HG02588 (cell line): ENCODE data around the gene PLCXD1.
"Not testable (repeated sequence)": the region's sequence is repeated elsewhere in the genome, so short reads cannot be mapped to it uniquely, and the experiment has no call there.

ENCODE experiments used
- ATAC-seq: cut with Tn5 transposase; IDR thresholded peaks from one replicate; pipeline ENCODE4 v1.9.1; 2021; ENCODE audit warnings: mild to moderate bottlenecking, moderate library complexity; ENCODE audit not compliant: unreplicated experiment

Gene PLCXD1

DNA sequence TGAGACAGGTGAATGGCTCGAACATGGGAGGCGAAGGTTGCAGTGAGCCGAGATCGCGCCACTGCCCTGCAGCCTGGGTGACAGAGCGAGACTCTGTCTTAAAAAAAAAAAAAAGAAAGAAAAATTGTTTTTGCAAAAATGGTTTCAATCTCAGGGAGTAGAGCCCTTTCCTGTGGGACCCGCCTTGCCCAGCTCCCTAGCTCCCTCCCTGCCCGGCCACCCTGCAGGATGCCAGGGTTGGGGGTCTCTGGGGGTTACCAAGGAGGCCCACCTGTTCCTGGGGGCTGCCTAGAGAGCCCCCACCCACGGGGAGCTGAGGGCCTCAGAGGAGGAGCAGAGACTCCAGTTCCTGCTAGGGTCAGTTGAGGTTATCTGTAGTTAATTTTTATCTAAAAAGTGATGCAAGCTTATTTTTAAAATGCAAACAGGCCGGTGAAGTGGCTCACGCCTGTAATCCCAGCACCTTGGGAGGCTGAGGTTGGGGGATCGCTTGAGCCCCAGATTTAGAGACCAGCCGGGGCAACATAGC lies 18.7 kb upstream of the PLCXD1 start:
- peak; percentile 70 for ATAC-seq

DNA sequence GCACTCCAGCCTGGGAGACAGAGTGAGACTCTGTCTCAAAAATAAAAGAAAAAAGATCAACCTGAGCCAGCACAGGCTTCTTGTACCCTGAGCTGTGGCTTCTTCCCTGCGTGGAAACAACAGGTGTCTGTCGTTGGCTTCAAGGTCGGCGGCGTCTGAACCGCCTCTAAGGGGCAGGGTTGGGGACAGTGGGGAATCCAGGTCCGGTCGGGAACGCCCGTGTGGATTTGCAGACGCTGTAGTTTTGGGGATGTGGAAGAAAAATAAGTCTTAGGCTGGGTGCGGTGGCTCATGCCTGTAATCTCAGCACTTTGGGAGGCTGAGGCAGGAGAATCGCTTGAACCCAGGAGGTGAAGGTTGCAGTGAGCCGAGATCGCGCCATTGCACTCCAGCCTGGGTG lies 17.2 kb upstream of the PLCXD1 start:
- not testable (repeated sequence) for ATAC-seq

DNA sequence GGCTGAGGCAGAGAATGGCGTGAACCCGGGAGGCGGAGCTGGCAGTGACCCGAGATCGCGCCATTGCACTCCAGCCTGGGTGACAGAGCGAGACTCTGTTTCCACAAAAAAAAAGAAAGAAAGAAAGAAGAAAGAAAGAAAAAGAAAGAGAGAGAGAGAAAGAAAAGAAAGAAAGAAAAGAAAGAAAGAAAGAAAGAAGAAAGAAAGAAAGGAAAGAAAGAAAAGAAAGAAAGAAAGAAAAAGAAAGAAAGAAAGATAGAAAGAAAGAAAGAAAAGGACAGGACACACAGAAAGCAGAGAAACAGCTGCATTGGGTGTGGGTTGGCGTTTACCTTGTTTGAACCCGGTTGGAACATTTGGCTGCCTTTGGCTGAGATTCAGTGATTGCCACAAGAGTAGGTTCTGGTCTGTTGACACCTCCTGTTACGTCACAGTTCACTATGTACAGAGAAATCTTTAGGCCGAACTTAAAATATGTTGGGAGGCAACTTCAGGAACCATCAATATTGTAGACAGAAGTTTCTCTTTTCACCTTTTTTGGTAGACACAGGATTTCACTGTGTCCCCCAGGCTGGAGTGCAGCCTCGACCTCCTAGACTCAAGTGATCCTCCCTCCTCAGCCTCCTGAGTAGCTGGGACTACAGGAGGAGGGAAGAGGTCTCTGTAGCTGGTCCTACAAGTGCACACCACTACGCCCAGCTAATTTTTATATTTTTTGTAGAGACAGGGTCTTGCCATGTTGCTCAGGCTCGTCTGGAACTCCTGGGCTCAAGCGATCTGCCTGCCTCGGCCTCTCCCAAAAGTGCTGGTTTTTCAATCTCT lies 16.3 kb upstream of the PLCXD1 start:
- ATAC-seq = no peak

DNA sequence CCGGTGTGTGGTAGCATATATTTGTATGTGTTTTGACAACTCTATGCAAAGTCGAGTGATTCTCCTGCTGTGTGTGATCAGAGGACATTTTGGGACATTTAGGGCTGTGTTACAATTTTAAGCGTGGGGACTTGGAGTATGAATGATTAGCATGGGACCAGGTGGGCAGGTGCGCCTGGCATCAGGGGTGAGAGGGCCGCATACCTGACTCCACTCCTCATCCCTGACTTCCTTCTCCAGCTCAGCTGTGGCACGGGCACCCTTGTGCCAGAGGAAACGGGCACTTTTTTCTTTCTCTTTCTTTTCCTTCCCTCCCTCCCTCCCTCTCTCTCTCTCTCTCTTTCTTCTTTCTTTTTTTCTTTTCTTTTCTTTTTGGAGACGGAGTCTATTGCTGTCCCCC lies 15.7 kb upstream of the PLCXD1 start:
- no peak for ATAC-seq

DNA sequence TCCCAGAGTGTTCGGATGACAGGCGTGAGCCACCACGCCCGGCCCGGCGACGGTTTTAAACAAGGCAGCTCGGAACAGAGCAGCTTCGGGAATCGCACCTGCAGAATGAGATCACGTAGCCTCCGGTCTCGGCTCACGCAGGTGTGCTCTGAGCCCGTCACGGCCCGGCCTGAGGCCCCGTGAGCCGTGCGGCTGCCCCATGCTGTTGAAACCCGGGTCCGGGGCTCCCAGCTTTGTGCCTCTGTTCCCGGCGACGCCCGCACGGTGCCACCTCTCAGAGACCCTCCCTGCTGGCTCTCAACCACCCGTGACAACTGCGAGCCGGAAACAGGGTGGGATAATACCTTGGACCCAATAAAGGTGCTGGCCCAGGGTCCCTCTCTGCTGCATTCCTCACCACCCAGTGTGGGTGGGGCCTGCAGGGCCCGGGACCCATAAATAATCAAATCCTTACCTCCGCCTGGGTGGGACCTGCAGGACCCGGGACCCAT lies 13.4 kb upstream of the PLCXD1 start:
- ATAC-seq = no peak

DNA sequence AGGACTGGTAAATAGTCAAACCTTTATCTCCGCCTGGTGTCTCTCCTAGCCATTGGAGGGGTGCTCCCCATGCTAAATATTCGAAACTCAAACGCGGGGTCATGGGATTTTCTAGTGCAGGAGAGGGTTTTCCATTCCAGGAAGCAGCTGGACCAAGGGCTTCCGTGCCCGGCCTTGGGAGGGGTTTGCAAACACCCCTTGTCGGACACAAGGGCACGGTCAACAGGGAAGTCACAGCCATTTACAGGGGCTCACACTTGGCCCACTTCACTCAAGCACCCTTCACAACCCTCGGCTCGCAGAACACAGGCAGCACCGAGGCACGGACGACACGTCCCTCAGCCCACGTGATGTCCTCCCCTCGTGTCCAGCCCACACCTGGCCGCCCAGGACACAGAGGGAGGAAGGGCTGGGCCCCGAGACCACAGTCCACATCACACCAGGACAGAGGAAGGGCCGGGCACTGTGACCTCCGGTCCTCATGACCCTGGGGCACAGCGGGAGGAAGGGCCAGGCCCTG lies 10.3 kb upstream of the PLCXD1 start:
- ATAC-seq = no peak

DNA sequence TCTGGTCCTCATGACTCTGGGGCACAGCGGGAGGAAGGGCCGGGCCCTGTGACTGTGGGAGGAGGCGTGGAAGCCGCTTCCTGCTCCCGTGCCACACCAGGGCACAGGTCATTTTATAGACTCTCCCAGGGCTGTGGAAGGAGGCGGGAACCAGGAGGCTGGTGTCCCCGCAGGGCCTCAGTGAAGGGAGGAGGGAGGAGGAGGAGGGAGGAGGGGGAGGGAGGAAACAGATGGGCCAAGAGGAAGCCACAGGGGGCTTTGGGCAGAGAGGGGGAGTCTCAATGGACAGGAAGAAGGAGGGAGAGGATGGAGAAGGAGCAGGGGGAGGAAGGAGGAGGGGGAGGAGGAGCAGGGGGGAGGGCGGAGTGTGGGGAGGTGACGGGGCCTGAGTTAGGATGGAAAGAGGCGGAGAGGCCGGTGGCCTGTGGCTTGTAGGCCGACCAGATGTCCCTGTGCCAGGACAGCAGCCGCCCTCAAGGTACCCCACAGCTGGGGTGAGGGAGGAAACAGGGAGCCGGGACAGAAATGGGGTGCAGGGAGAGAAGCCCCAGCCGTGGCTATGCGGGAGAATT lies 6.2 kb upstream of the PLCXD1 start:
- ATAC-seq = no peak

DNA sequence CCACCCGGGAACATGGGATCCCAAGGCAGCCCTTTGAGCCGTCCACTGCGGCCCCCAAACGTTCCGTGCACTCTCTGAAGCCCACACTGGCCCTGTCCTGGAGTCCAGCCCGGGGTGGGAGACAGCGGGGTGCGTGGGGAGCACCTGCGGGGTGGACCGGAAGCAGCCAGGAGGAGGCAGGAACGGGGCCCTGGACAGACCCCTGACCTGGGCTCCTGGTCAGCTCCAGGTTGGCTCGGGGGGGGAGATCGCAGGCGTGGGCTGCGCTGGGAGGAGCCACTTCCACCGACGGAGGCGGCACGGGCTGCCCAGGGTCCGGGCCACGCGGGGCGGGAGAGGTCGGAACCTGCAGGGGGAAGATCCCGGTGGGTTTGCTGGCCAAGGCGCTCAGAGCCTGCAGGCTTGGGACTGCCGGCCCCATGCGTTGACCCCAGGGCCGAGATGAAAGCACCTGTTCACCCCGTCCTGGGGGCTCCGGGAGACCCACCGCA lies 5.7 kb upstream of the PLCXD1 start:
- ATAC-seq = peak; percentile 4

DNA sequence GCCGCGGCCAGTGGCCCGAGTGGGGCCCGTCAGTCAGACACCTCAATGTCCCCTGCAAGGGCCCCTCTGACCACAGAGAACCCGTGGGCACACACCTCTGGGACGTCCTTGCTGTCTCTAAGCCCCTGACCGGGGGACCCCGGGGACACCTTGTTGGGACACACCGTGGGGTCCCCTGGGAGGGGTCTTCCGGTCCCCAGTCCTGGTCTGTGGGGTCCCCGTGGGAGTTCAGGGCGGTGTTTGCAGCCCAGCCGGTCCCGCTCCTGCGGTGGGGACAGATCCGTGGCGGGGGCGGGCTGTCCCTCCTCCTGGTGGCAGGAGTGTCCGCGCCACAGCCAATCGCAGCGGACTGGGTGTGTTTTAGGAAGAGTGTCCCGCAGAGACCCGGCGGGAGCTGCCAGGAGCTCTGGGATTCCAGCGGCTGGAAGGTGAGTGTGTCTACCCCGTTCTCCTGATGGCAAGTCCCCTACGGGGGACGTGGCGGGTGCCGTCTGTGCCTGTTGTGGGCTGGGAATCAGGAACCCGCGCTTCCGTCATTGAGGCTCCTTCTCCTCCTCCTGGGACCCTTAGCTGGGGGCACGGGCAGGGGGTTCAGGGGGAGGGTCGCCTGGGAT lies 5.1 kb upstream of the PLCXD1 start:
- peak; percentile 87 for ATAC-seq

DNA sequence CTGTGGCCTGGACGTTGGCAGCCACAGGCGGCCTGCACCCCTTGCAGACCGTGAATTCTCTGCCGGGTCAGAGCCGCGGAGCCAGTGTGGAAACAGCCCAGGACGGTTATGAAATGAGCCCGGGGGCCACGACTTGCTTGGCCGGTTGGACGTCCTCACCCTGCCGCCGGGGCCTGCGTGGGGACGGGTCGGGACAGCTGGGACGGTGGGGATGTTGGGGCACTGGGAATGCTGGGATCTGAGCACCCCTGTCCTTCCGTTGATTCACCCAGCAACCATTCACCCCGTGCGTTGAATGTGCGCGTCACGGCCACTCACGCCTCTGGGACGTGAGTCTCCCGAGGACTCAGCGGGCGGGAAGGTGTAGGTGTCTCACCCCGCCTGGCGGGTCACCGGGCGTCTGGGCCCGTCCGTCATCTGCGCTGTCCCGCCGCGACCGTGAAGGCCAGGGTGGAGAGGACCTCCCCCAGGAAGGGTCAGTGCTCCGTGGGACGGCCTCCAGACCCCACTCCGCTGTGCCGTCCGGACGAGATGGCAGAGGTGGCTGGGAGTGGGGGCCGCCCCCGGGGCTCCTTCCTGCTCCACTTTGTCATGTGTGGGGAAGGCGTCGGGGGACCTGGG lies 4.5 kb upstream of the PLCXD1 start:
- peak; percentile 28 for ATAC-seq

DNA sequence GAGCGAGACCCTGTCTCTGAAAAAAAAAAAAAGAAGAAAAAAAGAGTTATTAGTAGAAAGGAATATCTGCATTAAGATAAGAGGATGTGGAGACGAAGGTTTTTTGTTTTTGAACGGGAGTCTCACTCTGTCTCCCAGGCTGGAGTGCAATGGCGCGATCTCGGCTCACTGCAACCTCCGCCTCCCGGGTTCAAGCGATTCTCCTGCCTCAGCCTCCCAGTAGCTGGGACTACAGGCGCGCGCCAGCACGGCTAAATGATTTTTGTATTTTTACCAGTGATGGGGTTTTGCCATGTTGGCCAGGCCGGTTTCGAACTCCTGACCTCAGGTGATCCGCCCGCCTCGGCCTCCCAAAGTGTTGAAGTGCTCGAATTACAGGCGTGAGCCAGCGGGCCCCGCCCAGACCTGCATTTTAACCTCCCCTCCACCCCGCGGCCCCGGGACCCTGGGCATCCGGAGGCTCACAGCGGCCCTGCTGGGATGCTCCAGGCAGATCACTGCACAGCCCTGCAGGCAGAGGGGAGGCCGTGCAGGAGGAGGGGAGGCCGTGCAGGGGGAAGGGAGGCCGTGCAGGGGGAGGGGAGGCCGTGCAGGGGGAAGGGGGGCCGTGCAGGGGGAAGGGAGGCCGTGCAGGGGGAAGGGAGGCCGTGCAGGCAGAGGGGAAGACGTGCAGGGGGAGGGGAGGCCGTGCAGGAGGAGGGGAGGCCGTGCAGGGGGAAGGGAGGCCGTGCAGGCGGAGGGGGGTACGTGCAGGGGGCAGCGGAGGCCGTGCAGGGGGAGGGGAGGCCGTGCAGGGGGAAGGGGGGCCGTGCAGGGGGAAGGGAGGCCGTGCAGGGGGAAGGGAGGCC lies 1.2 kb upstream of the PLCXD1 start:
- ATAC-seq = not testable (repeated sequence)

DNA sequence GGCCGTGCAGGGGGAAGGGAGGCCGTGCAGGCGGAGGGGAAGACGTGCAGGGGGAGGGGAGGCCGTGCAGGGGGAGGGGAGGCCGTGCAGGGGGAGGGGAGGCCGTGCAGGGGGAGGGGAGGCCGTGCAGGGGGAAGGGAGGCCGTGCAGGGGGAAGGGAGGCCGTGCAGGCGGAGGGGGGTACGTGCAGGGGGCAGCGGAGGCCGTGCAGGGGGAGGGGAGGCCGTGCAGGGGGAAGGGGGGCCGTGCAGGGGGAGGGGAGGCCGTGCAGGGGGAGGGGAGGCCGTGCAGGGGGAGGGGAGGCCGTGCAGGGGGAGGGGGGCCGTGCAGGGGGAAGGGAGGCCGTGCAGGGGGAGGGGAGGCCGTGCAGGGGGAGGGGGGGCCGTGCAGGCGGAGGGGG lies 459 bp upstream of the PLCXD1 start:
- ATAC-seq = not testable (repeated sequence)

DNA sequence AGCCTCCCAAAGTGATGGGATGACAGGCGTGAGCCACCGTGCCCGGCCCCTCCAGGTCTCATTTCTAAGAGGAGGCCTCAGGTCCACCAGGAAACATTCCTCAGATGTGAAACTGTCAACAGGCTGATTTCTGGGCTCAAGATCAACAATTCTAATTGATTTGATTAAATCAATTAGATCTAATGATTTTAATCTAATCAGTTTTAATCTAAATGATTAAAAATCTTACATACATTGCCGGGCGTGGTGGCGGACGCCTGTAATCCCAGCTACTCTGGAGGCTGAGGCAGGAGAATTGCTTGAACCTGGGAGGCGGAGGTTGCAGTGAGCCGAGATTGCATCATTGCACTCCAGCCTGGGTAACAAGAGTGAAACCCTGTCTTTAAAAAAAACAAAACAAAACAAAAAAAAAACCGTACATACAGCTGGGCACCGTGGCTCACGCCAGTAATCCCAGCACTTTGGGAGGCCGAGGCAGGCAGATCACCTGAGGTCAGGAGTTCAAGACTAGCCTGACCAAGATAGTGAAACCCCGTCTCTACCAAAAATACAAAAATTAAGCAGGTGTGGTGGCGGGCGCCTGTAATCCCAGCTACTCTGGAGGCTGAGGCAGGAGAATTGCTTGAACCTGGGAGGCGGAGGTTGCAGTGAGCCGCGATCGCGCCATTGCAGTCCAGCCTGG lies 960 bp downstream of the PLCXD1 start:
- not testable (repeated sequence) for ATAC-seq

DNA sequence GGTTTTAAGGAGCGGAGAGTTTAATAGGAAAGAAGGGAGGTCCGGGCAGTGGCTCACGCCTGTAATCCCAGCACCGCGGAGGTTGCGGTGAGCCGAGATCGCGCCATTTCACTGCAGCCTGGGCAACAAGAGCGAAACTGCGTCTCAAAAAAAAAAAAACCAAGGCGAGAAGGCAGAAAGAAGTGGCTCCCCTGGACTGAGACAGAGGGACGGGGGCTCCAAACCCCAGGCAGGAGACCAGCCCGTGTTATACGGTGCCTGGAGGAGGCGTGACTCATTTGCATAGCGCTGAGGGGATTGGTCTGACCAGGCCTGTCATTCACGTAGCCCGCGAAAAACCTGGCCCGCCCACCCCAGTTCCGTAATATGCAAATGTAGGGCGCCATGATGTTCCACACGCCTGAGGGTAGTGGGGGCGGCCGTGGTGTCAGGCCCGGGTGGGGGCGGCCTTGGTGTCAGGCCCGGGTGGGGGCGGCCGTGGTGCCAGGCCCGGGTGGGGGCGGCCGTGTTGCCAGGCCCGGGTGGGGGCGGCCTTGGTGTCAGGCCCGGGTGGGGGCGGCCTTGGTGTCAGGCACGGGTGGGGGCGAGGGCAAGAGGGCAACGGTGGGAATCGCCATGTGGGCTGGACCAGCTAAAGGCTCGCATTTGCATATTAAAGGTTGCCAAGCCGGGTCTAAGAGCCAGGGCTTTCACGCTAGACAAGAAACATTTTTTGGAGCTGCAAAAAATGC lies 2.1 kb downstream of the PLCXD1 start:
- peak; percentile 97 for ATAC-seq

DNA sequence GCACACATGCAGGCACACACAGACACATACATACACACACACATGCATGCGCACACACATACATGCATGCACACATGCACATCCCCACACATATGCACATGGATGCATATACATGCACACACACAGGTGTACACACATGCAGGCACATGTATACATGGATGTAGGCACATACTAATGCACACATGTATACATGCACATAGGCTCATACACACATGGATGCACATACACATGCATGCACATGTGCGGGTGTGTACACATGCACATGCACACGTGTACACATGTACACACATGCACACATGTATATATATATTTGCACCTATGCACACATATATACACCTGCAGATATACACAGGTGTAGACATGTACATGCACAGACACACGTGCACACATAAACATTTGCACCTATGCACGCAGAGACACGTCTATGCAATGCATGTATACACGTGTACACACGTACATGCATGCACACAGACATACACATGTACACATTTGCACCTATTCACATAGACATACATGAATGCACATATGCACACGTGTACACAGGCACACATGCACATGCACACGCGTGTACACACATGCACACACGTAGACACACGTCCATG lies 4.0 kb downstream of the PLCXD1 start:
- no peak for ATAC-seq

DNA sequence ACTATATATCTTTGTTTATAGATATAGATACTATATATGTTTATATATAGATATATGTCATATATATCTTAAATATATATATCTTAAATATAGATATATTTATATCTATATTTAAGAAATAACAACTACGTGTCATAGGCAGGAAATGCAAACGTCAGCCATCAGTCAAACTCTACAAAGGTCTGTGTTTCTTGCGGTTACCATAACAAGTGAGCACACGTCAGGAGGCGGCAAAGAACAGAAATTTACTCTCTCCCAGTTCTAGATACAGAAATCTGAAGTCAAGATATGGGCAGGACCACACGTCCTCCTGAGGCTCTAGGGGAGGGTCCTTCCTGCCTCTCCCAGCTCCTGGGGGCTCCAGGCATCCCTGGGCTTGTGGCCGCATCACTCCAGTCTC lies 6.5 kb downstream of the PLCXD1 start:
- no peak for ATAC-seq

DNA sequence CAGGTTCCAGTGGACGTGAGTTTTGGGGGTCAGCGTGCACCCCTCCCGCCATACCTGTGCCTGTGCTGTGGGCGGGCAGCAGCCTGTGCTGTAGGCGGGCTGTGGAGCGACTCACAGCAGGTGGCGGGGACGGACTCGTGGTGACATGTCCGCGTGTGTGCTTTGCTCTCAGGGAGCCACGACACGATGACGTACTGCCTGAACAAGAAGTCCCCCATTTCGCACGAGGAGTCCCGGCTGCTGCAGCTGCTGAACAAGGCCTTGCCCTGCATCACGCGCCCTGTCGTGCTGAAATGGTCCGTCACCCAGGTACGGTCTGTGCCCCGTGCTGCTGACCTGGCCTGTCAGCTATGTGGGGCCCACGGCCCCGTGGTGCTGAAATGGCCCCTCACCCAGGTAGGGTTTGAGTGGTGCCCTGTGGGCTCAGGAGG lies 7.4 kb downstream of the PLCXD1 start:
- no peak for ATAC-seq

DNA sequence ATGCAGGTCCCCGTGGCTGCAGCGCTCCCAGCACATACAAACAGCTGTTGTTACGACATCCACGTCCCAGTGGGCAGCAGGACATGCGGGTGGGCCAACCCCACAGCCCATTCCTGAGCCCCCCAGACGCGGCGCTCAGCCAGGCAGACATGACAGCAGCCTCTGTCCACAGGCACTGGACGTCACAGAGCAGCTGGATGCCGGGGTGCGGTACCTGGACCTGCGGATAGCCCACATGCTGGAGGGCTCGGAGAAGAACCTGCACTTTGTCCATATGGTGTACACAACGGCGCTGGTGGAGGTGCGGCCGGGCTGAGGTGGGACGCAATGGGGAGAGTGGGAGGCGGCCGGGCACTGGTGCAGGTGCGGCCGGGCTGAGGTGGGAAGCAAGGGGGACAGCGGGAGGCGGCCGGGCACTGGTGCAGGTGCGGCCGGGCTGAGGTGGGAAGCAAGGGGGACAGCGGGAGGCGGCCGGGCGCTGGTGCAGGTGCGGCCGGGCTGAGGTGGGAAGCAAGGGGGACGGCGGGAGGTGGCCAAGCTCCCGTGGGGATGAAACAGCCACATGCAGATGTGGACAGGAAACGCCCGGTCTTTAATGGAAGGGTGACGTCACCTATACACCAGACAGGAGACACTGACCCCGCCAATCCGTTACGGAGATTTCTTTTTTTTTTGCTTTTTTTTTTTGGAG lies 9.4 kb downstream of the PLCXD1 start:
- no peak for ATAC-seq
